HCT116 (cell line): Measurements from ENCODE around the gene UMAD1. TPM values are rescaled to one million over a fixed set of nuclear protein-coding genes. Genes with fewer than 3 reads are reported as not detected.

Experiments used
- ATAC-seq: fragments of 200-7000 bp; cut with Tn5 transposase; 2 replicates; pipeline ENCODE4 v1.9.1; 2020; ENCODE audit warnings: mild to moderate bottlenecking, moderate library complexity
- BruUV-seq: library from RNA; stranded (reverse); fragments of 400-500 nt; replicated peaks from 2 replicates; lab custom pipeline; 2021; lab: Mats Ljungman, UMichigan
- CTCF ChIA-PET: fragments of 300-600 bp; sonication (Branson Sonifier 250); formaldehyde crosslinking; loops from one replicate; lab custom pipeline; 2021; ENCODE audit warnings: antibody characterized with exemption; lab: Charles Lee
- POLR2A ChIA-PET: fragments of 300-600, 350-600 bp; sonication (Branson Sonifier 250); formaldehyde crosslinking; loops from one replicate; lab custom pipeline; 2021; ENCODE audit warnings: antibody characterized with exemption; lab: Charles Lee
- RAD21 ChIA-PET, 2 experiments: fragments of 300-600 bp; sonication (Branson Sonifier 250); formaldehyde crosslinking; loops; one replicate each; lab custom pipeline; 2023; ENCODE audit warnings: low total read pairs in 2 of 2; ENCODE audit not compliant: uncharacterized antibody in 2 of 2, unreplicated experiment in 2 of 2, low non-redundant PET in 1 of 2; lab: Charles Lee
- DNase-seq: peaks from one replicate; pipeline ENCODE4 v3.0.0-alpha.2; 2010; ENCODE audit warnings: low read depth, low spot score
- H2AFZ ChIP-seq: fragments of 200-600 bp; shearing (Covaris generic), sonication (generic); 2 replicates; pipeline ENCODE4 v1.6.1; 2017; ENCODE audit warnings: low read depth, mixed run types, mixed read lengths, antibody characterized with exemption, low read length; ENCODE audit not compliant: poor library complexity, severe bottlenecking
- H3K27ac ChIP-seq: 2 replicates; pipeline ENCODE4 v1.5.1; 2012; ENCODE audit warnings: low read depth, low read length
- H3K27me3 ChIP-seq: fragments of 200-600 bp; sonication (generic); 2 replicates; pipeline ENCODE4 v1.6.1; 2016; ENCODE audit warnings: mixed run types, low read length, mixed read lengths; ENCODE audit not compliant: insufficient read depth
- H3K36me3 ChIP-seq, 2 experiments: fragments of 200-500 bp in 1 of 2; fragments of 200-600 bp in 1 of 2; sonication (Bioruptor generic) in 1 of 2; sonication (generic) in 1 of 2; 2 replicates each; pipeline versions ENCODE4 v1.5.1 to v1.6.1; 2014 to 2016; ENCODE audit warnings: low read length in 2 of 2, inconsistent platforms in 1 of 2, mixed read lengths in 1 of 2, mixed run types in 1 of 2; ENCODE audit not compliant: insufficient read depth in 2 of 2, control insufficient read depth in 1 of 2
- H3K4me1 ChIP-seq, 2 experiments: fragments of 200-600 bp in 1 of 2; sonication (generic) in 1 of 2; 2 replicates each; pipeline versions ENCODE4 v1.5.1 to v1.6.1; 2012 to 2017; ENCODE audit warnings: low read length in 2 of 2, inconsistent platforms in 1 of 2, mild to moderate bottlenecking in 1 of 2, mixed read lengths in 1 of 2, mixed run types in 1 of 2, moderate library complexity in 1 of 2; ENCODE audit not compliant: insufficient read depth in 2 of 2, control insufficient read depth in 1 of 2
- H3K4me2 ChIP-seq: fragments of 200-600 bp; sonication (generic); 2 replicates; pipeline ENCODE4 v1.6.1; 2017; ENCODE audit warnings: mixed run types, low read length, mixed read lengths
- H3K4me3 ChIP-seq, 2 experiments: fragments of 200-600 bp in 1 of 2; sonication (generic) in 1 of 2; replicated peaks in 1 of 2; 2 replicates each; pipeline ENCODE4 v1.5.1; 2011 to 2016; ENCODE audit warnings: low read length in 2 of 2, control low read depth in 1 of 2, low read depth in 1 of 2, mild to moderate bottlenecking in 1 of 2, mixed read lengths in 1 of 2, mixed run types in 1 of 2
- H3K79me2 ChIP-seq: fragments of 200-600 bp; sonication (generic); 2 replicates; pipeline ENCODE4 v1.6.1; 2017; ENCODE audit warnings: mild to moderate bottlenecking, mixed run types, low read length, moderate library complexity, mixed read lengths; ENCODE audit not compliant: insufficient read depth
- H3K9ac ChIP-seq: fragments of 200-600 bp; sonication (generic); 2 replicates; pipeline ENCODE4 v1.6.1; 2016; ENCODE audit warnings: low read length, mixed read lengths
- H3K9me2 ChIP-seq: fragments of 200-600 bp; sonication (generic), shearing (Covaris generic); 2 replicates; pipeline ENCODE4 v1.6.1; 2017; ENCODE audit warnings: mixed run types, mild to moderate bottlenecking, moderate library complexity; ENCODE audit not compliant: insufficient read depth
- H3K9me3 ChIP-seq, 2 experiments: fragments of 200-500 bp in 1 of 2; fragments of 200-600 bp in 1 of 2; sonication (Bioruptor generic) in 1 of 2; sonication (generic) in 1 of 2; 2 replicates each; pipeline ENCODE4 v1.6.1; 2014 to 2017; ENCODE audit warnings: low read length in 2 of 2, mixed read lengths in 2 of 2, inconsistent platforms in 1 of 2, low read depth in 1 of 2, mild to moderate bottlenecking in 1 of 2, mixed run types in 1 of 2, moderate library complexity in 1 of 2; ENCODE audit not compliant: control insufficient read depth in 1 of 2, insufficient read depth in 1 of 2
- H4K20me1 ChIP-seq: fragments of 200-600 bp; sonication (generic), shearing (Covaris generic); 2 replicates; pipeline ENCODE4 v1.6.1; 2017; ENCODE audit warnings: mixed run types, mild to moderate bottlenecking, moderate library complexity; ENCODE audit not compliant: insufficient read depth
- CBX3 ChIP-seq: IDR thresholded peaks from 2 replicates; pipeline ENCODE4 v1.6.1; 2012; ENCODE audit warnings: low read depth
- CTCF ChIP-seq, 3 experiments: fragments of 200-600 bp in 1 of 3; sonication (generic) in 1 of 3; IDR thresholded peaks in 2 of 3; conservative IDR thresholded peaks in 1 of 3; 2 replicates each; pipeline ENCODE4 v1.5.1; 2012 to 2017; ENCODE audit warnings: low read depth in 2 of 3, low read length in 2 of 3, antibody characterized with exemption in 1 of 3, borderline replicate concordance in 1 of 3, control low read depth in 1 of 3, mild to moderate bottlenecking in 1 of 3, mixed read lengths in 1 of 3, mixed run types in 1 of 3, moderate library complexity in 1 of 3; ENCODE audit not compliant: insufficient read depth in 1 of 3
- ELF1 ChIP-seq: IDR thresholded peaks from 2 replicates; pipeline ENCODE4 v1.6.1; 2012; ENCODE audit warnings: low read depth, borderline replicate concordance
- EZH2 ChIP-seq: fragments of 200-600 bp; sonication (generic); IDR thresholded peaks from 2 replicates; pipeline ENCODE4 v1.6.1; 2017; ENCODE audit warnings: antibody characterized with exemption, mixed run types
- EZH2phosphoT487 ChIP-seq: fragments of 200-600 bp; IDR thresholded peaks from 2 replicates; pipeline ENCODE4 v1.6.1; 2018; ENCODE audit warnings: antibody characterized with exemption, borderline replicate concordance
- FOSL1 ChIP-seq: IDR thresholded peaks from 2 replicates; pipeline ENCODE4 v1.6.1; 2012; ENCODE audit warnings: low read depth
- JUND ChIP-seq: IDR thresholded peaks from 2 replicates; pipeline ENCODE4 v1.6.1; 2012
- MAX ChIP-seq: IDR thresholded peaks from 2 replicates; pipeline ENCODE4 v1.6.1; 2012
- POLR2AphosphoS5 ChIP-seq: IDR thresholded peaks from 2 replicates; pipeline ENCODE4 v1.6.1; 2011; ENCODE audit warnings: mild to moderate bottlenecking, low read depth, low read length, moderate library complexity
- RAD21 ChIP-seq: IDR thresholded peaks from 2 replicates; pipeline ENCODE4 v1.6.1; 2012; ENCODE audit warnings: low read depth, mild to moderate bottlenecking
- SIN3A ChIP-seq: IDR thresholded peaks from 2 replicates; pipeline ENCODE4 v1.6.1; 2012; ENCODE audit warnings: low read depth
- SP1 ChIP-seq: IDR thresholded peaks from 2 replicates; pipeline ENCODE4 v1.6.1; 2012; ENCODE audit warnings: low read depth
- SRF ChIP-seq: IDR thresholded peaks from 2 replicates; pipeline ENCODE4 v1.6.1; 2012; ENCODE audit warnings: low read depth
- TCF7L2 ChIP-seq: IDR thresholded peaks from 2 replicates; pipeline ENCODE4 v1.7.0; 2011; ENCODE audit warnings: borderline replicate concordance, inconsistent platforms; ENCODE audit not compliant: insufficient read depth, insufficient read length; ENCODE audit errors: extremely low read depth
- YY1 ChIP-seq: IDR thresholded peaks from 2 replicates; pipeline ENCODE4 v1.6.1; 2011; ENCODE audit warnings: low read length, low read depth, moderate library complexity, mild to moderate bottlenecking; ENCODE audit not compliant: insufficient replicate concordance; ENCODE audit errors: extremely low read depth
- ZFX ChIP-seq: fragments of 450-650 bp; IDR thresholded peaks from 2 replicates; pipeline ENCODE4 v1.6.1; 2017
- ZNF274 ChIP-seq: fragments of 200-500 bp; sonication (Bioruptor generic); IDR thresholded peaks from 2 replicates; pipeline ENCODE4 v1.6.1; 2014; ENCODE audit warnings: mild to moderate bottlenecking, low read depth, low read length, inconsistent platforms
- intact Hi-C: fragments of 100-400 bp; cut with micrococcal nuclease; formaldehyde crosslinking; loops from 2 replicates; pipeline ENCODE4 v1.10.0; 2022
- total RNA-seq: library from RNA; stranded (reverse); gene quantifications from one replicate; pipeline ENCODE4 v1.2.1, GENCODE V29; 2021; ENCODE audit not compliant: unreplicated experiment
- TF ChIP-seq, protein P1 (sequence below): IDR thresholded peaks from 2 replicates; pipeline ENCODE4 v1.6.1; 2012; ENCODE audit warnings: low read depth
- TF ChIP-seq, protein P2 (sequence below): IDR thresholded peaks from 2 replicates; pipeline ENCODE4 v1.6.1; 2012

The UMAD1 gene
- total RNA-seq, 1 experiment from 2014 or later, result 12.7 TPM

GRCh38 chr7:7720750-7721621 is 80.4 kb downstream of the UMAD1 start:
- RAD21 ChIA-PET, result no interaction called here

More at GRCh38 chr7:7720750-7721621, 80.4 kb downstream of the UMAD1 start:
- ChIA-PET POLR2A (no interaction called here), CTCF (no interaction called here)
- no peak overlapping the region for H3K4me3 ChIP-seq
- no peak for ATAC-seq
- no peak overlapping the region for H2AFZ ChIP-seq
- BruUV-seq, result no TSS peak
- TF ChIP-seq, protein P1, sequence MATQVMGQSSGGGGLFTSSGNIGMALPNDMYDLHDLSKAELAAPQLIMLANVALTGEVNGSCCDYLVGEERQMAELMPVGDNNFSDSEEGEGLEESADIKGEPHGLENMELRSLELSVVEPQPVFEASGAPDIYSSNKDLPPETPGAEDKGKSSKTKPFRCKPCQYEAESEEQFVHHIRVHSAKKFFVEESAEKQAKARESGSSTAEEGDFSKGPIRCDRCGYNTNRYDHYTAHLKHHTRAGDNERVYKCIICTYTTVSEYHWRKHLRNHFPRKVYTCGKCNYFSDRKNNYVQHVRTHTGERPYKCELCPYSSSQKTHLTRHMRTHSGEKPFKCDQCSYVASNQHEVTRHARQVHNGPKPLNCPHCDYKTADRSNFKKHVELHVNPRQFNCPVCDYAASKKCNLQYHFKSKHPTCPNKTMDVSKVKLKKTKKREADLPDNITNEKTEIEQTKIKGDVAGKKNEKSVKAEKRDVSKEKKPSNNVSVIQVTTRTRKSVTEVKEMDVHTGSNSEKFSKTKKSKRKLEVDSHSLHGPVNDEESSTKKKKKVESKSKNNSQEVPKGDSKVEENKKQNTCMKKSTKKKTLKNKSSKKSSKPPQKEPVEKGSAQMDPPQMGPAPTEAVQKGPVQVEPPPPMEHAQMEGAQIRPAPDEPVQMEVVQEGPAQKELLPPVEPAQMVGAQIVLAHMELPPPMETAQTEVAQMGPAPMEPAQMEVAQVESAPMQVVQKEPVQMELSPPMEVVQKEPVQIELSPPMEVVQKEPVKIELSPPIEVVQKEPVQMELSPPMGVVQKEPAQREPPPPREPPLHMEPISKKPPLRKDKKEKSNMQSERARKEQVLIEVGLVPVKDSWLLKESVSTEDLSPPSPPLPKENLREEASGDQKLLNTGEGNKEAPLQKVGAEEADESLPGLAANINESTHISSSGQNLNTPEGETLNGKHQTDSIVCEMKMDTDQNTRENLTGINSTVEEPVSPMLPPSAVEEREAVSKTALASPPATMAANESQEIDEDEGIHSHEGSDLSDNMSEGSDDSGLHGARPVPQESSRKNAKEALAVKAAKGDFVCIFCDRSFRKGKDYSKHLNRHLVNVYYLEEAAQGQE, result no peak
- TF ChIP-seq SIN3A, result no peak
- TF ChIP-seq EZH2phosphoT487, result no peak
- no peak for TF ChIP-seq YY1
- TF ChIP-seq CBX3, result no peak
- TF ChIP-seq, protein P2, sequence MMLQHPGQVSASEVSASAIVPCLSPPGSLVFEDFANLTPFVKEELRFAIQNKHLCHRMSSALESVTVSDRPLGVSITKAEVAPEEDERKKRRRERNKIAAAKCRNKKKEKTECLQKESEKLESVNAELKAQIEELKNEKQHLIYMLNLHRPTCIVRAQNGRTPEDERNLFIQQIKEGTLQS, result no peak
- TF ChIP-seq JUND, result no peak
- no peak for TF ChIP-seq SRF
- TF ChIP-seq ZNF274, result no peak
- TF ChIP-seq EZH2, result no peak
- TF ChIP-seq TCF7L2, result no peak
- TF ChIP-seq MAX, result no peak
- TF ChIP-seq ELF1, result no peak
- no peak for TF ChIP-seq SP1
- TF ChIP-seq POLR2AphosphoS5, result no peak
- no peak for TF ChIP-seq ZFX
- no peak for TF ChIP-seq CTCF (IDR thresholded peaks at IDR 0.05 in 2 of 3, conservative IDR thresholded peaks at IDR 0.05 in 1 of 3; ENCODE audit: borderline replicate concordance in 1 of 3, insufficient read depth in 1 of 3, low read depth in 2 of 3, low read length in 2 of 3)
- TF ChIP-seq RAD21, result no peak
- TF ChIP-seq FOSL1, result no peak
- H3K9me3 ChIP-seq, result no peaks in the 10 kb centered on the region
- H3K9ac ChIP-seq, result no peak overlapping the region
- no peaks in the 10 kb centered on the region for H3K36me3 ChIP-seq
- no peaks in the 10 kb centered on the region for H3K27me3 ChIP-seq
- H4K20me1 ChIP-seq, result no peaks in the 10 kb centered on the region
- DNase-seq, result no peak
- H3K79me2 ChIP-seq, result no peaks in the 10 kb centered on the region
- no peak overlapping the region for H3K27ac ChIP-seq
- intact Hi-C loops, result no loop called here
- H3K4me1 ChIP-seq, result no peaks in the 10 kb centered on the region
- no peaks in the 10 kb centered on the region for H3K9me2 ChIP-seq
- no peak overlapping the region for H3K4me2 ChIP-seq
